T-helper 2 cell (primary cell): ENCODE data around the gene TNFSF4.
"Not testable (repeated sequence)": the region's sequence is repeated elsewhere in the genome, so short reads cannot be mapped to it uniquely, and the experiment has no call there.

Source experiments
- DNase-seq, 5 experiments: peaks; one replicate each; pipeline versions ENCODE4 v3.0.0 to v3.0.0-alpha.2; 2012 to 2022

Gene TNFSF4

GRCh38 chr1:173161510-173162221 lies 45.5 kb downstream of the TNFSF4 start:
- DNase-seq = no peak

- DNase-seq = not testable (repeated sequence)
Measured at GRCh38 chr1:173153964-173154363, 53.2 kb downstream of the TNFSF4 start.

- DNase-seq = no peak
Measured at GRCh38 chr1:173153503-173153902, 53.6 kb downstream of the TNFSF4 start.

GRCh38 chr1:173152598-173152997 lies 54.5 kb downstream of the TNFSF4 start:
- DNase-seq = no peak

- DNase-seq = no peak
Measured at GRCh38 chr1:173150795-173151194, 56.3 kb downstream of the TNFSF4 start.

GRCh38 chr1:173149887-173150286 lies 57.2 kb downstream of the TNFSF4 start:
- DNase-seq = no peak

GRCh38 chr1:173148971-173149370 lies 58.2 kb downstream of the TNFSF4 start:
- DNase-seq = no peak

GRCh38 chr1:173148545-173148944 lies 58.6 kb downstream of the TNFSF4 start:
- no peak for DNase-seq

GRCh38 chr1:173140733-173141132 lies 66.4 kb downstream of the TNFSF4 start:
- no peak for DNase-seq

GRCh38 chr1:173139706-173140105 lies 67.4 kb downstream of the TNFSF4 start:
- no peak for DNase-seq

- DNase-seq = no peak
Measured at GRCh38 chr1:173137107-173137706, 69.9 kb downstream of the TNFSF4 start.

GRCh38 chr1:173134800-173135199 lies 72.3 kb downstream of the TNFSF4 start:
- no peak for DNase-seq

- no peak for DNase-seq
Measured at GRCh38 chr1:173134029-173134428, 73.1 kb downstream of the TNFSF4 start.
